BJ (cell line): Measurements from ENCODE around the gene SNAPC2. TPM values are rescaled to one million over a fixed set of nuclear protein-coding genes. Genes with fewer than 3 reads are reported as not detected.

Experiments
- CTCF ChIA-PET: fragments of 350-600 bp; formaldehyde crosslinking; extraction: SDS; loops from one replicate; lab custom pipeline; 2021; ENCODE audit warnings: antibody characterized with exemption, inconsistent platforms; lab: Yijun Ruan, JAX
- POLR2A ChIA-PET: fragments of 300-600 bp; sonication (Branson Sonifier 250); formaldehyde crosslinking; extraction: SDS; loops from one replicate; lab custom pipeline; 2021; ENCODE audit warnings: antibody characterized with exemption; lab: Charles Lee
- DNase-seq: peaks from one replicate; pipeline ENCODE4 v3.0.0-alpha.2; 2011; ENCODE audit warnings: low read depth
- H3K27me3 ChIP-seq: 2 replicates; pipeline ENCODE4 v1.6.0; 2011; ENCODE audit warnings: low read length; ENCODE audit not compliant: control insufficient read depth, insufficient read depth
- H3K36me3 ChIP-seq: 2 replicates; pipeline ENCODE4 v1.5.1; 2011; ENCODE audit warnings: low read length; ENCODE audit not compliant: control insufficient read depth, insufficient read depth
- H3K4me3 ChIP-seq: 2 replicates; pipeline ENCODE4 v1.5.1; 2011; ENCODE audit warnings: low read depth, mild to moderate bottlenecking, control low read depth, low read length
- CTCF ChIP-seq: IDR thresholded peaks from 2 replicates; pipeline ENCODE4 v1.5.1; 2011; ENCODE audit warnings: low read depth, mild to moderate bottlenecking, control low read depth, inconsistent platforms, low read length, moderate library complexity; ENCODE audit not compliant: insufficient read depth
- polyA plus RNA-seq: library from polyadenylated mRNA; depleted of rRNA; stranded (reverse); fragments of >200 nt; gene quantifications from 2 replicates; pipeline ENCODE4 v1.2.3, GENCODE V29; 2011

The SNAPC2 gene
- polyA plus RNA-seq, 1 experiment: 28.2 TPM

- TF ChIP-seq CTCF: no peak
- CTCF ChIA-PET: interaction anchor here (13.0 kb wide), 1 partner anchor 37 kb away, joined by 98 read pairs; the partner anchor contains the start of gene ELAVL1
- Histone ChIP-seq H3K36me3 (peaks cover 22% of the 10 kb centered on the region), H3K4me3 (no peak overlapping the region), H3K27me3 (no peaks in the 10 kb centered on the region)
- DNase-seq: no peak
- POLR2A ChIA-PET: no interaction called here
Measured at GRCh38 chr19:7965921-7966665, 46.0 kb downstream of the SNAPC2 start.

GRCh38 chr19:7968008-7968795, 48.1 kb downstream of the SNAPC2 start:
- Histone ChIP-seq H3K4me3 (no peak overlapping the region), H3K27me3 (no peaks in the 10 kb centered on the region), H3K36me3 (peaks cover 22% of the 10 kb centered on the region)
- no peak for TF ChIP-seq CTCF
- POLR2A ChIA-PET: no interaction called here
- CTCF ChIA-PET: interaction anchor here (3.4 to 13.0 kb wide), 2 partner anchors 8 to 35 kb away, joined by 16 to 98 read pairs; partner anchors contain the start of gene ELAVL1
- no peak for DNase-seq

- Histone ChIP-seq H3K4me3 (no peak overlapping the region), H3K27me3 (no peaks in the 10 kb centered on the region), H3K36me3 (peaks cover 24% of the 10 kb centered on the region)
- ChIA-PET CTCF (interaction anchor here (0.6 to 13.0 kb wide), 6 partner anchors 9 to 283 kb away, joined by 3 to 98 read pairs (median 4); partner anchors contain the start of gene ELAVL1), POLR2A (no interaction called here)
- TF ChIP-seq CTCF: no peak
- DNase-seq: no peak
Measured at GRCh38 chr19:7968796-7969554, 48.8 kb downstream of the SNAPC2 start.

GRCh38 chr19:7969555-7969939, 49.4 kb downstream of the SNAPC2 start:
- no peak for DNase-seq
- Histone ChIP-seq H3K4me3 (no peak overlapping the region), H3K36me3 (peaks cover 23% of the 10 kb centered on the region), H3K27me3 (no peaks in the 10 kb centered on the region)
- CTCF ChIA-PET: interaction anchor here (0.6 to 13.0 kb wide), 6 partner anchors 9 to 283 kb away, joined by 3 to 98 read pairs (median 4); partner anchors contain the start of gene ELAVL1
- no peak for TF ChIP-seq CTCF
- POLR2A ChIA-PET: no interaction called here
